Measurements from ENCODE around the gene ODAM. TPM values are rescaled to one million over a fixed set of nuclear protein-coding genes. Genes with fewer than 3 reads are reported as not detected.

ODAM gene
- polyA plus RNA-seq, 3 donors, result not detected

GRCh38 chr4:70181864-70182263 is 13.7 kb upstream of the ODAM start:
- no peaks in the 10 kb centered on the region for H3K36me3 ChIP-seq (replicated peaks in 1 of 2; ENCODE audit: control insufficient read depth in 1 of 2, insufficient read depth in 2 of 2, low read length in 2 of 2)
- TF ChIP-seq, protein P1, sequence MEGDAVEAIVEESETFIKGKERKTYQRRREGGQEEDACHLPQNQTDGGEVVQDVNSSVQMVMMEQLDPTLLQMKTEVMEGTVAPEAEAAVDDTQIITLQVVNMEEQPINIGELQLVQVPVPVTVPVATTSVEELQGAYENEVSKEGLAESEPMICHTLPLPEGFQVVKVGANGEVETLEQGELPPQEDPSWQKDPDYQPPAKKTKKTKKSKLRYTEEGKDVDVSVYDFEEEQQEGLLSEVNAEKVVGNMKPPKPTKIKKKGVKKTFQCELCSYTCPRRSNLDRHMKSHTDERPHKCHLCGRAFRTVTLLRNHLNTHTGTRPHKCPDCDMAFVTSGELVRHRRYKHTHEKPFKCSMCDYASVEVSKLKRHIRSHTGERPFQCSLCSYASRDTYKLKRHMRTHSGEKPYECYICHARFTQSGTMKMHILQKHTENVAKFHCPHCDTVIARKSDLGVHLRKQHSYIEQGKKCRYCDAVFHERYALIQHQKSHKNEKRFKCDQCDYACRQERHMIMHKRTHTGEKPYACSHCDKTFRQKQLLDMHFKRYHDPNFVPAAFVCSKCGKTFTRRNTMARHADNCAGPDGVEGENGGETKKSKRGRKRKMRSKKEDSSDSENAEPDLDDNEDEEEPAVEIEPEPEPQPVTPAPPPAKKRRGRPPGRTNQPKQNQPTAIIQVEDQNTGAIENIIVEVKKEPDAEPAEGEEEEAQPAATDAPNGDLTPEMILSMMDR (IDR thresholded peaks at IDR 0.05), result no peak
- H3K4me1 ChIP-seq (ENCODE audit: control insufficient read depth in 1 of 2, insufficient read depth in 2 of 2, low read length in 2 of 2), result no peaks in the 10 kb centered on the region
- peaks cover 0 to 2% (median 1%) of the 10 kb centered on the region in 3 donors for H3K27me3 Mint-ChIP-seq (ENCODE audit: low read depth in 3 of 3)
- H2AFZ ChIP-seq (ENCODE audit: insufficient read depth, low read depth, low read length, poor library complexity, severe bottlenecking), result no peak overlapping the region
- WGBS (ENCODE audit: insufficient coverage), result no CpG with 5 or more reads among the region's 1 CpG
- no peak overlapping the region for H3K4me3 ChIP-seq (replicated peaks in 1 of 3; ENCODE audit: low read depth in 2 of 3, low read length in 3 of 3)
- DNase-seq, result no peak
- intact Hi-C loops (cut with micrococcal nuclease), result no loop called here
- no peak overlapping the region for H3K27ac ChIP-seq (ENCODE audit: low read depth in 1 of 2, low read length in 2 of 2)
- no peaks in the 10 kb centered on the region for H3K4me1 Mint-ChIP-seq
- no peaks in the 10 kb centered on the region for H4K20me1 ChIP-seq (ENCODE audit: insufficient read depth, low read length)
- H3K9me3 ChIP-seq (replicated peaks in 1 of 2; ENCODE audit: control insufficient read depth in 1 of 2, insufficient read depth in 1 of 2, low read length in 2 of 2), result no peaks in the 10 kb centered on the region
- H3K4me3 Mint-ChIP-seq, result no peak overlapping the region
- H3K9ac ChIP-seq (ENCODE audit: insufficient read depth, low read length, poor library complexity, severe bottlenecking), result no peak overlapping the region
- no peaks in the 10 kb centered on the region for H3K36me3 Mint-ChIP-seq
- no peak overlapping the region for H3K4me2 ChIP-seq (replicated peaks; ENCODE audit: extremely low read depth, low read length, poor library complexity, severe bottlenecking)
- H3K27me3 ChIP-seq (ENCODE audit: control insufficient read depth in 2 of 2, insufficient read depth in 2 of 2, low read length in 2 of 2), result no peaks in the 10 kb centered on the region
- H3K79me2 ChIP-seq (ENCODE audit: insufficient read depth, low read length), result no peaks in the 10 kb centered on the region
- no peak overlapping the region for H3K27ac Mint-ChIP-seq
- H3K9me3 Mint-ChIP-seq, result no peaks in the 10 kb centered on the region

DNA sequence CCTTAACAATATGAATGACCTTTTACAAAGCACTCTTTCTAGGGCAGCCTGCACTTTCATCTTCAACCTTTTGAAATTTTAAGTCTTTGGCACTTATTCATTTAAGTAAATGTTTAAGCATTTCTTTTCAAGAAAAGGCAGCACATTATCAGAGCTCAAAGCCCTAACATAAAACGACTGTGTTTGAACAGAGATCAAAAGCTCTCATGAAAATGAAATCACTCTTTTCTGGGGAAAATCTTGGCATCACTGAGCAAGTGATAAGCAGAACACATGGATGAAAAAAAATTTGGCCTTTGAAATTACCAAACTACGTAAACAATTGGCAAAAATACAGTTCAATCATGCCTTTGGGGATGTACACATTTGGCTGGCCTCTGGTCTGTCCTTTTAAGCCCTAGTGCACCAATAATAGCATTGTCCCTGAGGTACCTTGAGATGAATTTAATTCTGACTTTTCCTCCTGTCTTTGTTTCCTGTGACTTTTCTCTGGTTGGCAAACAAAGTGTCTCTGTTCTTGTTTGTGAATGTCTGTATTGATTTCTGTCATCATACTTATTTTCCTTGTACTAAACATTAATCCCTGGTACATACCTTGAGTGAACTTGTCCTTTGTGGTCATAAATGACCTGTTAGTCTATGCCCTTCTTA is 12.9 kb upstream of the ODAM start:
- H3K4me3 ChIP-seq (replicated peaks in 1 of 3; ENCODE audit: low read depth in 2 of 3, low read length in 3 of 3), result no peak overlapping the region
- no peaks in the 10 kb centered on the region for H3K79me2 ChIP-seq (ENCODE audit: insufficient read depth, low read length)
- TF ChIP-seq, protein P1 (IDR thresholded peaks at IDR 0.05), result no peak
- H3K4me1 Mint-ChIP-seq, result no peaks in the 10 kb centered on the region
- intact Hi-C loops (cut with micrococcal nuclease), result no loop called here
- H3K27ac Mint-ChIP-seq, result no peak overlapping the region
- no peaks in the 10 kb centered on the region for H3K36me3 ChIP-seq (replicated peaks in 1 of 2; ENCODE audit: control insufficient read depth in 1 of 2, insufficient read depth in 2 of 2, low read length in 2 of 2)
- no peak overlapping the region for H3K4me3 Mint-ChIP-seq
- no peaks in the 10 kb centered on the region for H3K27me3 ChIP-seq (ENCODE audit: control insufficient read depth in 2 of 2, insufficient read depth in 2 of 2, low read length in 2 of 2)
- no peak overlapping the region for H2AFZ ChIP-seq (ENCODE audit: insufficient read depth, low read depth, low read length, poor library complexity, severe bottlenecking)
- H4K20me1 ChIP-seq (ENCODE audit: insufficient read depth, low read length), result no peaks in the 10 kb centered on the region
- 90% methylated on average over 2 of the region's 2 CpGs for WGBS (ENCODE audit: insufficient coverage)
- H3K27ac ChIP-seq (ENCODE audit: low read depth in 1 of 2, low read length in 2 of 2), result no peak overlapping the region
- H3K4me1 ChIP-seq (ENCODE audit: control insufficient read depth in 1 of 2, insufficient read depth in 2 of 2, low read length in 2 of 2), result no peaks in the 10 kb centered on the region
- DNase-seq, result no peak
- H3K9ac ChIP-seq (ENCODE audit: insufficient read depth, low read length, poor library complexity, severe bottlenecking), result no peak overlapping the region
- no peak overlapping the region for H3K4me2 ChIP-seq (replicated peaks; ENCODE audit: extremely low read depth, low read length, poor library complexity, severe bottlenecking)
- peaks cover 0 to 2% (median 1%) of the 10 kb centered on the region in 3 donors for H3K27me3 Mint-ChIP-seq (ENCODE audit: low read depth in 3 of 3)
- no peaks in the 10 kb centered on the region for H3K36me3 Mint-ChIP-seq
- H3K9me3 ChIP-seq (replicated peaks in 1 of 2; ENCODE audit: control insufficient read depth in 1 of 2, insufficient read depth in 1 of 2, low read length in 2 of 2), result no peaks in the 10 kb centered on the region
- no peaks in the 10 kb centered on the region for H3K9me3 Mint-ChIP-seq

Measured in CD14-positive monocyte (primary cell).